ENCODE data around the gene BPTF.
A peak's percentile ranks its signal among the peaks of the same experiment; 100 is the strongest.
"Not testable (repeated sequence)": the region's sequence is repeated elsewhere in the genome, so short reads cannot be mapped to it uniquely, and the experiment has no call there.

The BPTF gene

GRCh38 chr17:67996301-67997171 lies 171.2 kb downstream of the BPTF start, which contains the start of gene C17orf58:
TSS of gene C17orf58 (minus strand) at chr17:67996469. CDS start at chr17:67996198, 271 bp downstream.
- not testable (repeated sequence) for H3K9me3 Mint-ChIP-seq; DNase-seq; ATAC-seq (replicated peaks)
- Mint-ChIP-seq H3K27ac (peak within 1 kb of the TSS; percentile 49 to 79), H3K27me3 (peaks cover 9 to 16% of the 10 kb centered on the region in 2 donors), H3K4me1 (ENCODE audit: low read depth in 2 of 2) (peaks cover 24% of the 10 kb centered on the region in 2 donors), H3K36me3 (ENCODE audit: insufficient read depth) (peaks cover 16% of the 10 kb centered on the region), H3K4me3 (peak within 1 kb of the TSS; percentile 88 to 89)

- DNase-seq = no peak
- H3K4me1 Mint-ChIP-seq (ENCODE audit: low read depth in 2 of 2) = peaks cover 18 to 19% of the 10 kb centered on the region in 2 donors
- peaks cover 9 to 16% of the 10 kb centered on the region in 2 donors for H3K27me3 Mint-ChIP-seq
- H3K9me3 Mint-ChIP-seq = no peaks in the 10 kb centered on the region
- no peak overlapping the region for H3K27ac Mint-ChIP-seq
- ATAC-seq (replicated peaks) = no peak
- H3K4me3 Mint-ChIP-seq = no peak overlapping the region
- peaks cover 6% of the 10 kb centered on the region for H3K36me3 Mint-ChIP-seq (ENCODE audit: insufficient read depth)
Measured at GRCh38 chr17:67998466-67998865, 173.2 kb downstream of the BPTF start.

- Mint-ChIP-seq H3K27me3 (peaks cover 9 to 16% of the 10 kb centered on the region in 2 donors), H3K4me3 (no peak overlapping the region), H3K36me3 (ENCODE audit: insufficient read depth) (peaks cover under 1% of the 10 kb centered on the region), H3K4me1 (ENCODE audit: low read depth in 2 of 2) (peaks cover 18 to 19% of the 10 kb centered on the region in 2 donors), H3K9me3 (no peaks in the 10 kb centered on the region), H3K27ac (no peak overlapping the region)
- DNase-seq (no peak), ATAC-seq (replicated peaks) (no peak)
Measured at GRCh38 chr17:67999291-67999911, 174.1 kb downstream of the BPTF start.

- no peak overlapping the region for H3K4me3 Mint-ChIP-seq
- H3K36me3 Mint-ChIP-seq (ENCODE audit: insufficient read depth) = no peaks in the 10 kb centered on the region
- no peaks in the 10 kb centered on the region for H3K27me3 Mint-ChIP-seq
- no peaks in the 10 kb centered on the region for H3K4me1 Mint-ChIP-seq (ENCODE audit: low read depth in 2 of 2)
- ATAC-seq (replicated peaks) (no peak), DNase-seq (no peak)
- H3K27ac Mint-ChIP-seq = no peak overlapping the region
- H3K9me3 Mint-ChIP-seq = no peaks in the 10 kb centered on the region
Measured at GRCh38 chr17:68004201-68004600, 178.9 kb downstream of the BPTF start.

- Mint-ChIP-seq H3K27ac (no peak overlapping the region), H3K36me3 (ENCODE audit: insufficient read depth) (no peaks in the 10 kb centered on the region), H3K9me3 (no peaks in the 10 kb centered on the region), H3K4me1 (ENCODE audit: low read depth in 2 of 2) (peaks cover 5 to 6% of the 10 kb centered on the region in 2 donors), H3K27me3 (no peaks in the 10 kb centered on the region), H3K4me3 (no peak overlapping the region)
- no peak for DNase-seq
- ATAC-seq (replicated peaks) = no peak
Measured at GRCh38 chr17:68006797-68007196, 181.5 kb downstream of the BPTF start.

GRCh38 chr17:68011199-68011665 lies 185.9 kb downstream of the BPTF start:
- ATAC-seq (replicated peaks) = peak; percentile 83
- H3K36me3 Mint-ChIP-seq (ENCODE audit: insufficient read depth) = no peaks in the 10 kb centered on the region
- H3K9me3 Mint-ChIP-seq = no peaks in the 10 kb centered on the region
- DNase-seq = peak; percentile 61 to 63 (median 63)
- H3K27me3 Mint-ChIP-seq = no peaks in the 10 kb centered on the region
- H3K27ac Mint-ChIP-seq = no peak overlapping the region
- peak overlapping the region; percentile 73 to 77 for H3K4me3 Mint-ChIP-seq
- H3K4me1 Mint-ChIP-seq (ENCODE audit: low read depth in 2 of 2) = peaks cover 6% of the 10 kb centered on the region in 2 donors

- Mint-ChIP-seq H3K27me3 (no peaks in the 10 kb centered on the region), H3K9me3 (no peaks in the 10 kb centered on the region), H3K4me3 (no peak overlapping the region), H3K36me3 (ENCODE audit: insufficient read depth) (peaks cover 7% of the 10 kb centered on the region), H3K27ac (no peak overlapping the region), H3K4me1 (ENCODE audit: low read depth in 2 of 2) (peaks cover 6 to 9% of the 10 kb centered on the region in 2 donors)
- ATAC-seq (replicated peaks) (no peak), DNase-seq (no peak)
Measured at GRCh38 chr17:68013385-68013784, 188.1 kb downstream of the BPTF start.

- ATAC-seq (replicated peaks) (no peak), DNase-seq (no peak)
- Mint-ChIP-seq H3K36me3 (ENCODE audit: insufficient read depth) (peaks cover 24% of the 10 kb centered on the region), H3K9me3 (peaks cover 0 to 3% of the 10 kb centered on the region in 2 donors), H3K4me3 (no peak overlapping the region), H3K4me1 (ENCODE audit: low read depth in 2 of 2) (peaks cover 12 to 19% of the 10 kb centered on the region in 2 donors), H3K27me3 (peaks cover 6 to 9% of the 10 kb centered on the region in 2 donors), H3K27ac (no peak overlapping the region)
Measured at GRCh38 chr17:68015081-68015723, 189.9 kb downstream of the BPTF start.

GRCh38 chr17:68016838-68017237 lies 191.5 kb downstream of the BPTF start:
- H3K36me3 Mint-ChIP-seq (ENCODE audit: insufficient read depth) = peaks cover 30% of the 10 kb centered on the region
- H3K27me3 Mint-ChIP-seq = peaks cover 6 to 10% of the 10 kb centered on the region in 2 donors
- H3K9me3 Mint-ChIP-seq = peaks cover 0 to 3% of the 10 kb centered on the region in 2 donors
- no peak for ATAC-seq (replicated peaks)
- H3K27ac Mint-ChIP-seq = no peak overlapping the region
- DNase-seq = no peak
- peaks cover 14 to 20% of the 10 kb centered on the region in 2 donors for H3K4me1 Mint-ChIP-seq (ENCODE audit: low read depth in 2 of 2)
- H3K4me3 Mint-ChIP-seq = no peak overlapping the region

GRCh38 chr17:68018493-68018892 lies 193.2 kb downstream of the BPTF start:
- ATAC-seq (replicated peaks); H3K9me3 Mint-ChIP-seq; DNase-seq; H3K27me3 Mint-ChIP-seq: not testable (repeated sequence)
- Mint-ChIP-seq H3K27ac (peak overlapping the region in 1 of 2 donors; percentile 100), H3K36me3 (ENCODE audit: insufficient read depth) (peaks cover 30% of the 10 kb centered on the region), H3K4me1 (ENCODE audit: low read depth in 2 of 2) (peaks cover 14 to 20% of the 10 kb centered on the region in 2 donors), H3K4me3 (peak overlapping the region in 1 of 2 donors; percentile 14)

GRCh38 chr17:68019336-68019674 lies 194.0 kb downstream of the BPTF start:
- no peak for ATAC-seq (replicated peaks)
- H3K27me3 Mint-ChIP-seq = peaks cover 6 to 10% of the 10 kb centered on the region in 2 donors
- peaks cover 0 to 3% of the 10 kb centered on the region in 2 donors for H3K9me3 Mint-ChIP-seq
- H3K4me1 Mint-ChIP-seq (ENCODE audit: low read depth in 2 of 2) = peaks cover 14 to 20% of the 10 kb centered on the region in 2 donors
- peak overlapping the region; percentile 100 for H3K27ac Mint-ChIP-seq
- peak overlapping the region; percentile 88 to 89 for H3K4me3 Mint-ChIP-seq
- peaks cover 30% of the 10 kb centered on the region for H3K36me3 Mint-ChIP-seq (ENCODE audit: insufficient read depth)
- DNase-seq = no peak

- ATAC-seq (replicated peaks) (peak; percentile 93), DNase-seq (peak; percentile 96 to 99 (median 99))
- Mint-ChIP-seq H3K27me3 (peaks cover 6 to 10% of the 10 kb centered on the region in 2 donors), H3K4me3 (peak overlapping the region; percentile 88 to 89), H3K27ac (peak overlapping the region; percentile 100), H3K36me3 (ENCODE audit: insufficient read depth) (peaks cover 30% of the 10 kb centered on the region), H3K9me3 (peaks cover 0 to 3% of the 10 kb centered on the region in 2 donors), H3K4me1 (ENCODE audit: low read depth in 2 of 2) (peaks cover 13 to 20% of the 10 kb centered on the region in 2 donors)
Measured at GRCh38 chr17:68019675-68020408, 194.5 kb downstream of the BPTF start.

- peaks cover 6 to 10% of the 10 kb centered on the region in 2 donors for H3K27me3 Mint-ChIP-seq
- DNase-seq (no peak), ATAC-seq (replicated peaks) (no peak)
- H3K4me1 Mint-ChIP-seq (ENCODE audit: low read depth in 2 of 2) = peaks cover 12 to 20% of the 10 kb centered on the region in 2 donors
- H3K36me3 Mint-ChIP-seq (ENCODE audit: insufficient read depth) = peaks cover 30% of the 10 kb centered on the region
- peak overlapping the region; percentile 100 for H3K27ac Mint-ChIP-seq
- H3K4me3 Mint-ChIP-seq = peak overlapping the region; percentile 88 to 89
- peaks cover 0 to 3% of the 10 kb centered on the region in 2 donors for H3K9me3 Mint-ChIP-seq
Measured at GRCh38 chr17:68020409-68020756, 195.1 kb downstream of the BPTF start.

Measured in effector memory CD8-positive, alpha-beta T cell (primary cell).